Adrenal gland (tissue), 5 donors: ENCODE measurements around the gene MICALL1.

Experiments
- POLR2A ChIP-seq, 2 donors: fragments of 450-650 bp; IDR thresholded peaks; one replicate each; pipeline ENCODE4 v1.6.1; 2017; ENCODE audit warnings: antibody characterized with exemption in 2 of 2, mild to moderate bottlenecking in 2 of 2, moderate library complexity in 1 of 2
- TF ChIP-seq, protein P1 (sequence below), 6 experiments: fragments of 450-650 bp in 4 of 6; fragments of 200-600 bp in 2 of 6; sonication (generic) in 1 of 6; IDR thresholded peaks; 1 replicate in 5 of 6; 2 replicates in 1 of 6; pipeline versions ENCODE4 v1.5.1 to v1.8.0; 2016 to 2021; ENCODE audit warnings: antibody characterized with exemption in 6 of 6, mild to moderate bottlenecking in 2 of 6, moderate library complexity in 1 of 6
- donor health status: DM: no; HTN: no; CAD: no.

DNA sequence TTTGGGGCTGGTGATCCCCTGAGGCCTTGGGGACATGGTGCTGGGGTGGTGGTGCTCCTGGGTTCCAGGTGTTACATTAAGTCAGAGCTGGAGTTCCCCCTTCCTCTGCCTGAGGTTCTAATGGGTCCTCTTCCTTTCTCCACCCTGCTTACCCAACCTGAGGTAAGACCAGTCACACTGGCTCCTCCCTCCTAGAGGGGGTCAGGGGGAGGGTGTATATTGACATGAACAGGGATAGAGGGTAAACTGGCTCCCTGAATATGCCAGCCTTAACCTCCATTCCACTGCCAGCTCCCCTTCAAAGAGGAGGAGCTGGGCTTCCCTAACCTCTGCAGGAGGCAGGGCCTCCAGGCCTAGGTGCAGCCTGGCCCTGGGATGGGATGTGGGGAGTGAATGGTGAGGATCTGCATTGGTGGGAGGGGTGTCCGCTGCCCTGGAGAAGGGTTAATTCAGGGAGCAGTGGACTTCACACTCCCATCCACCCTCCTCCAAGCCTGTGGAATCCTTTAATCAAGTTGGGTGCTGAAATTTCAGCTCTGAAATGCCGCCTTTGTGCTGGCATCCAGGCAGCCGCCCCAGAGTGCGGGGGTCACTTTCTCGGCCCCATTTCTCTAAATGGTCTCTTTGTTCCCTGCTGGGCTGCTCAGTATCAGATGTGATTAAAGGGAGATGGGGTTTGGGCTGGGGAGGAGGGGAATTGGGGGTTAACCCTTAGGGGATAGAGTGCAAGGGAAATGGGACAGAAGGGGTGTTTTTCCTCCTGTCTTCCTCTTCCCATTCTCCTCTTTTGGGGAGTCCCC lies 62.6 kb downstream of the MICALL1 start:
- TF ChIP-seq, protein P1, sequence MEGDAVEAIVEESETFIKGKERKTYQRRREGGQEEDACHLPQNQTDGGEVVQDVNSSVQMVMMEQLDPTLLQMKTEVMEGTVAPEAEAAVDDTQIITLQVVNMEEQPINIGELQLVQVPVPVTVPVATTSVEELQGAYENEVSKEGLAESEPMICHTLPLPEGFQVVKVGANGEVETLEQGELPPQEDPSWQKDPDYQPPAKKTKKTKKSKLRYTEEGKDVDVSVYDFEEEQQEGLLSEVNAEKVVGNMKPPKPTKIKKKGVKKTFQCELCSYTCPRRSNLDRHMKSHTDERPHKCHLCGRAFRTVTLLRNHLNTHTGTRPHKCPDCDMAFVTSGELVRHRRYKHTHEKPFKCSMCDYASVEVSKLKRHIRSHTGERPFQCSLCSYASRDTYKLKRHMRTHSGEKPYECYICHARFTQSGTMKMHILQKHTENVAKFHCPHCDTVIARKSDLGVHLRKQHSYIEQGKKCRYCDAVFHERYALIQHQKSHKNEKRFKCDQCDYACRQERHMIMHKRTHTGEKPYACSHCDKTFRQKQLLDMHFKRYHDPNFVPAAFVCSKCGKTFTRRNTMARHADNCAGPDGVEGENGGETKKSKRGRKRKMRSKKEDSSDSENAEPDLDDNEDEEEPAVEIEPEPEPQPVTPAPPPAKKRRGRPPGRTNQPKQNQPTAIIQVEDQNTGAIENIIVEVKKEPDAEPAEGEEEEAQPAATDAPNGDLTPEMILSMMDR (IDR thresholded peaks at IDR 0.05) = no peak
- TF ChIP-seq POLR2A (IDR thresholded peaks at IDR 0.05) = no peak
